ENCODE results near the gene TBC1D4.
A peak's percentile ranks its signal among the peaks of the same experiment; 100 is the strongest.
"Not testable (repeated sequence)": the region's sequence is repeated elsewhere in the genome, so short reads cannot be mapped to it uniquely, and the experiment has no call there.

TBC1D4 gene

GRCh38 chr13:75250526-75251178 is 231.3 kb downstream of the TBC1D4 start:
- TF ChIP-seq, protein P1, sequence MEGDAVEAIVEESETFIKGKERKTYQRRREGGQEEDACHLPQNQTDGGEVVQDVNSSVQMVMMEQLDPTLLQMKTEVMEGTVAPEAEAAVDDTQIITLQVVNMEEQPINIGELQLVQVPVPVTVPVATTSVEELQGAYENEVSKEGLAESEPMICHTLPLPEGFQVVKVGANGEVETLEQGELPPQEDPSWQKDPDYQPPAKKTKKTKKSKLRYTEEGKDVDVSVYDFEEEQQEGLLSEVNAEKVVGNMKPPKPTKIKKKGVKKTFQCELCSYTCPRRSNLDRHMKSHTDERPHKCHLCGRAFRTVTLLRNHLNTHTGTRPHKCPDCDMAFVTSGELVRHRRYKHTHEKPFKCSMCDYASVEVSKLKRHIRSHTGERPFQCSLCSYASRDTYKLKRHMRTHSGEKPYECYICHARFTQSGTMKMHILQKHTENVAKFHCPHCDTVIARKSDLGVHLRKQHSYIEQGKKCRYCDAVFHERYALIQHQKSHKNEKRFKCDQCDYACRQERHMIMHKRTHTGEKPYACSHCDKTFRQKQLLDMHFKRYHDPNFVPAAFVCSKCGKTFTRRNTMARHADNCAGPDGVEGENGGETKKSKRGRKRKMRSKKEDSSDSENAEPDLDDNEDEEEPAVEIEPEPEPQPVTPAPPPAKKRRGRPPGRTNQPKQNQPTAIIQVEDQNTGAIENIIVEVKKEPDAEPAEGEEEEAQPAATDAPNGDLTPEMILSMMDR (IDR thresholded peaks at IDR 0.05; ENCODE audit: low read depth, low read length): no peak
- in situ Hi-C loops (cut with HindIII; ENCODE audit: low sequenced_read_pairs): no loop called here
- H3K4me3 ChIP-seq (ENCODE audit: low read depth, low read length): no peak overlapping the region
- peak; percentile 75 for DNase-seq (ENCODE audit: low read depth, low spot score)

DNA sequence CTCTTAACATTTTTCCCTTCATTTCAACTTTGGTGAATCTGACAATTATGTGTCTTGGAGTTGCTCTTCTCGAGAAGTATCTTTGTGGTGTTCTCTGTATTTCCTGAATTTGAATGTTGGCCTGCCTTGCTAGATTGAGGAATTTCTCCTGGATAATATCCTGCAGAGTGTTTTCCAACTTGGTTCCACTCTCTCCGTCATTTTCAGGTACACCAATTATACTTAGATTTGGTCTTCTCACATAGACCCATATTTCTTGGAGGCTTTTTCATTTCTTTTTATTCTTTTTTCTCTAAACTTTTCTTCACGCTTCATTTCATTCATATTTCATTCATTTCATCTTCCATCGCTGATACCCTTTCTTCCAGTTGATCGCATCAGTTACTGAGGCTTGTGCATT is 236.4 kb downstream of the TBC1D4 start:
- H3K4me3 ChIP-seq (ENCODE audit: low read depth, low read length); in situ Hi-C loops (cut with HindIII; ENCODE audit: low sequenced_read_pairs); DNase-seq (ENCODE audit: low read depth, low spot score): not testable (repeated sequence)

DNA sequence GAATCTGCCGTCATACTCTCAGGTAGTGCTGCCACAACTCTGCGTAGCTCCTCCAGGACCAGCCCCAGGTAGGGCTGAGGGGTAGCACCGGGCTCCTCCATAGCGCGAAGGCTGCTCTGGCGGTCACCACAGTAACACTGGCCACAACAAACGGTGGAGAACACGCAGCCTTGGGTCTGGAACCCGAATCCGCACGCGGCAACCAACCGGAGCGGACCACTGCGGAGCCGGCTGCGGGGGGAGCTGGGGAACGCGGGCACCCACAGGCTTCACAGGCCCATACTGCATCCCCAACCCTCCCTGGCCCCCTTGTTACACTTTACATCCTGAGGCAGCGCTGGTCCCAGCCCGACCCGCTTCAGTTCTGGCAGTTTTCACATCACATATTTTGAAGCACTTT is 241.7 kb downstream of the TBC1D4 start:
- in situ Hi-C loops (cut with HindIII; ENCODE audit: low sequenced_read_pairs); DNase-seq (ENCODE audit: low read depth, low spot score); H3K4me3 ChIP-seq (ENCODE audit: low read depth, low read length): not testable (repeated sequence)

DNA sequence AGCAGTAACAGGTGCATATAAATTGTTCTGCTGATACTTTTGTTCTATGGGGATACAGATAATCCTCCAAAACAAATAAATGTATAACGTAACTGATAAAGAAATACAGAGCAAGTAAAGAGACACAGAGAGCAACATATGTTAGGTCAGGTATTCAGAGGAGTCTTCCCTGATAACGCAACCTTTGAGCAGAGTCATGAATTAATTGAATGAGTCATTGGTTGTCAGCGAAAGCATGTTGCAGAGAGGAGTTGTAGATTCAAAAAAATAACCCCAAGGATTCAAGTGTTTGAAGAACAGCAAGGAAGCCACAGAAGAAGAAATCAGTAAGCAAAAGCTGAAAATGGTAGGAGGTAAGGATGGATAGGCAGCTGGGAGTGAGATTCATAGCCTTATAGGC is 245.2 kb downstream of the TBC1D4 start:
- H3K4me3 ChIP-seq (ENCODE audit: low read depth, low read length): no peak overlapping the region
- in situ Hi-C loops (cut with HindIII; ENCODE audit: low sequenced_read_pairs): no loop called here
- DNase-seq (ENCODE audit: low read depth, low spot score): no peak

More for the DNA sequence above, 245.2 kb downstream of the TBC1D4 start:
- TF ChIP-seq, protein P1 (IDR thresholded peaks at IDR 0.05; ENCODE audit: low read depth, low read length): no peak

All from astrocyte of the spinal cord (primary cell).